Glutamatergic neuron (in vitro differentiated cells): ENCODE results near the gene S100A9. TPM values are rescaled to one million over a fixed set of nuclear protein-coding genes. Genes with fewer than 3 reads are reported as not detected.

ENCODE experiments used
- total RNA-seq: library from RNA; stranded (reverse); fragmentation: NEBNext Ultra II Directional; extraction: Animal tissue kit (Norgen Biotek cat#: 25700); gene quantifications from one replicate; pipeline ENCODE4 v1.2.1, GENCODE V29; 2021; ENCODE audit not compliant: unreplicated experiment

S100A9 gene
- total RNA-seq, 1 donor from 2014 or later, result not detected

Other genes starting within 250 kb of the S100A9 start
- not detected for gene SPRR2F, start 244.3 kb upstream of the S100A9 start, total RNA-seq
- gene SPRR2G, start 207.0 kb upstream of the S100A9 start, total RNA-seq, result not detected
- gene LELP1, start 154.4 kb upstream of the S100A9 start, total RNA-seq, result not detected
- gene PRR9, start 140.3 kb upstream of the S100A9 start, total RNA-seq, result not detected
- gene LORICRIN, start 98.2 kb upstream of the S100A9 start, total RNA-seq, result not detected
- not detected for gene PGLYRP3, start 44.9 kb upstream of the S100A9 start, total RNA-seq
- not detected for gene PGLYRP4, start 9.0 kb upstream of the S100A9 start, total RNA-seq
- not detected for gene S100A12, start 17.8 kb downstream of the S100A9 start, total RNA-seq
- gene S100A8, start 33.2 kb downstream of the S100A9 start, total RNA-seq, result not detected
- gene S100A7A, start 58.7 kb downstream of the S100A9 start, total RNA-seq, result not detected
- not detected for gene S100A7, start 102.8 kb downstream of the S100A9 start, total RNA-seq
- 41.9 TPM for gene S100A6, start 178.1 kb downstream of the S100A9 start, total RNA-seq
- not detected for gene S100A5, start 183.1 kb downstream of the S100A9 start, total RNA-seq
- gene S100A4, start 188.0 kb downstream of the S100A9 start, total RNA-seq, result 4.7 TPM
- gene S100A3, start 191.4 kb downstream of the S100A9 start, total RNA-seq, result not detected
- gene S100A2, start 208.0 kb downstream of the S100A9 start, total RNA-seq, result 1.1 TPM